ENCODE measurements around the gene PCYT1B. TPM values are rescaled to one million over a fixed set of nuclear protein-coding genes. Genes with fewer than 3 reads are reported as not detected.
"Not testable (repeated sequence)": the region's sequence is repeated elsewhere in the genome, so short reads cannot be mapped to it uniquely, and the experiment has no call there.

PCYT1B gene
- total RNA-seq, 1 donor from 2014 or later: 0.32 TPM

DNA sequence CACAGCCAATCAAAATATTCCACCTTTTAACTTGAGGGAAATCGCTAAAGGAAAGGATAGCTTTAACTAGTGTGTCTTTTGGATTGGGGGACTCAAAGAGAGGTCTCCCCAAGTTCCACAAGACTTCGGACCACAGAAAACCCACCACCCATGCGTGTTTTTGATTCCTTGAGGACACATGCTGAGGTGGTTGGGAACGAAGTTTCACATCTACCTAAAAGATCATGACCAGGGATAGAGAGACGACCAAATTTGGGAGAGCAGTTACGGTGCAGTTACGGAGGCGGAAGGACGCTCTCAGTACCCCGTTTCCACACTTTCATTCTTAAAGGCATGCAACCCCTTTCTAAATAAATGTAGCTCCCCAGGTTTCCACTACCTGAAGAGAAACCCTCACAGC, 1.1 kb downstream of the PCYT1B start:
- no peak for DNase-seq (ENCODE audit: low spot score)

GRCh38 chrX:24643116-24643515, 4.0 kb downstream of the PCYT1B start:
- DNase-seq (ENCODE audit: low spot score): no peak

DNA sequence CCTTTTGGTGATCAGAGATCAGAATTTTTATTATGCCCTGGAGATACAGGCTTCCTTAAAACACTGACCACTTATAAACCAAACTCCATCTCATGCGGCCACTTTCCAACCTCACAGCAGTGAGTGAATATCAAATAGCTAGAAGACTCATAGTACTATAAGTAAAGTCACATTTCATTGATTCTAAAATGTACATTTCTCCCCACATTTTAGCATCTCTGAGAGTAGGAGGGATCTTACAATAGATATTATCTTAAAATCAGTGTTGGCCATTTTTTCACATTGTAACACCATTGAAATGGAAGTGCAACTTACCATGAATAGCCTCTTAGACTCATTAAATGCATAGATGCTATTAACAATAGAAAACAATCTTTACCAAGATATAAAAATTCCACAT, 17.4 kb downstream of the PCYT1B start:
- no peak for DNase-seq (ENCODE audit: low spot score)

- DNase-seq (ENCODE audit: low spot score): no peak
These were observed 27.5 kb downstream of the PCYT1B start for GRCh38 chrX:24619647-24620046.

GRCh38 chrX:24610516-24610915, 36.6 kb downstream of the PCYT1B start:
- no peak for DNase-seq (ENCODE audit: low spot score)

DNA sequence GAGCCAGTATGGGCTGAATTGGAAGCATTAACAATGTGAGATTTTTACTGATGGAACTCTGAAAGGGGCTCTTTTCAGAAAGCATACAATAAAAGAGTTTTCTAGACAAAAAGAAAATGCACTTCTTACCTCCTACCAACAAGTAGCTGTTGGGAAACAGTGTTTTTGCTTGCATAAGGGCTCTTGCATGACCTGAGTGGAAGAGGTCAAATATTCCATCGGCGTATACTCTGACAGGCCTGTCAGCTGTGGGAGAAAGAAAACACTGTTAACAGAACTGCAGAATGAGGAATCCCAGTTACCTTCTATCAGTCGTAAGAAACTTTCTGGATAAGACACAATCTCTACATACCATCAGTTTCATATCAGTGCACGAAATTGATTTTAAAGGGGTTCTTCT, 39.5 kb downstream of the PCYT1B start:
- no peak for DNase-seq (ENCODE audit: low spot score)

- not testable (repeated sequence) for DNase-seq (ENCODE audit: low spot score)
These were observed 41.2 kb downstream of the PCYT1B start for GRCh38 chrX:24605941-24606340.

- no peak for DNase-seq (ENCODE audit: low spot score)
These were observed 44.0 kb downstream of the PCYT1B start for GRCh38 chrX:24603191-24603590.

DNA sequence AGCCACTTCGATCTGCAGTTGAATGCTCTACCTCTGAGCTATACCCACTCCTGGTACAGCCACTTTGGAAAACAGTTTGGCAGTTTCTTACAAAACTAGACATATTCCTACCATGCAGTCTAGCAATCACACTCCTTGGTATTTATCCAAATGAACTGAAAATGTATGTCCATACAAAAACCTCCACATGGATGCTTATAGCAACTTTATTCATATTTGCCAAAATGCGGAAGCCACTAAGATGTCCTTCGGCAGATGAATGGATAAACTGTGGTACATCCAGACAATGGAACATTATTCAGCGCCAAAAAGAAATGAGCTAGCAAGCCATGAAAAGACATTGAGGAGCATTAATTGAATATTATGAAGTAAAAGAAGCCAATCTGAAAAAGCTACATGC, 45.3 kb downstream of the PCYT1B start:
- DNase-seq (ENCODE audit: low spot score): no peak

GRCh38 chrX:24594501-24594900, 52.6 kb downstream of the PCYT1B start:
- no peak for DNase-seq (ENCODE audit: low spot score)

DNA sequence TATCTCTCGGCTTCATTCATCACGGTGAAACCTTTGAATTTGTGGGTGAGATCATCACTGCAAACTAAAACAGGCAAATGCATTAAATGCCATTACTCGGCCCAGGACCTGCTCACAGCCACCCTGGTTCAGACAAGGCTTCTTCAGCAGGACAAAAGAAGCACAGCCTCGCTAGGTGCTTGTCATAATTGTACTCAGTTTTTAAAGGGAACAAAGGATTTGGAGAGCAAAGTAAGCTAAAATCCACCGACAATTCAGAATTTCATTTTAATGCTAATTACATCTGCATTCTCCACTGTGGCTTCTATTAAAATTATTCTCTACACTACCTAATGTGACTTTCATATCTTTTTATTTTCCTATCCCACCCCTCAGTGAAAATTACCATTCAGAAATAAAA, 57.0 kb downstream of the PCYT1B start:
- DNase-seq (ENCODE audit: low spot score): no peak

DNA sequence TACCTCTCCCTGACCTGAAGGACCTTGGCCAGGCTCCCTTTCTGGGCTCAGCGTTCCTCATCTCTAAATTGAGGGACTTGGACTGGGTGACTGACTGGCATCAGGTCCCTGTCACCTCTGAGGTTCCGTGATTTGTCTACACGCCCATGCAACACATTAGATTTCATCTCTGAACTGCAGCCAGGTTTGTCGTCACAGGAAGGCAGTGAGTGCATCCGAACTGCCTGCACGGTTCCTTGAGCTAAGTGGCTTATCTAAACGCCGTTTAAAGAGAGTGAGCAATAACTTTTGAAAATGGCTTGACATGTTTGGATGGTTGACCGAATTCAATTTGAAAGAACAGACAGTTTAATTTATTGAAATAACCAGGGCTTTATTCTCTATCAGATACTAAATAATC, 70.1 kb downstream of the PCYT1B start:
- DNase-seq (ENCODE audit: low spot score): no peak

- no peak for DNase-seq (ENCODE audit: low spot score)
These were observed 71.7 kb downstream of the PCYT1B start for GRCh38 chrX:24575496-24575895.

DNA sequence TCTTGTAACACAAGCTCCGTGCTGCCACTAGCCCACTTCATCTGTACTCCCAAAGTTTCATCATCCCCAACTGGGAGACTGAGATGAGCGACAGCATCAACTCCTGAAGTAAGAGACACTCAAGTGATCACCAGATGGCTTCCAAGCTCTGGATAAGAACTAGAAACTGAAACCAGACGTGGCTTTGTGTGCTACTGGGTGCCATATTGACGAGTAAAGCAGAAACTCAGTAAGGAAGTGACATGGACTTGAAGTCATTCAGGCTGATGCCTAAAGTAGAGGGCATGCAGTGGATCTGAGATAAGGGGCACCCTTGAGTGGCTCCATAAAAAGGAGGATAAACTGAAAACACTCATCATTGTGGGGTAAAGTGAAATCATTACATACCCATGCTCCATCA, 72.4 kb downstream of the PCYT1B start:
- DNase-seq (ENCODE audit: low spot score): no peak

DNA sequence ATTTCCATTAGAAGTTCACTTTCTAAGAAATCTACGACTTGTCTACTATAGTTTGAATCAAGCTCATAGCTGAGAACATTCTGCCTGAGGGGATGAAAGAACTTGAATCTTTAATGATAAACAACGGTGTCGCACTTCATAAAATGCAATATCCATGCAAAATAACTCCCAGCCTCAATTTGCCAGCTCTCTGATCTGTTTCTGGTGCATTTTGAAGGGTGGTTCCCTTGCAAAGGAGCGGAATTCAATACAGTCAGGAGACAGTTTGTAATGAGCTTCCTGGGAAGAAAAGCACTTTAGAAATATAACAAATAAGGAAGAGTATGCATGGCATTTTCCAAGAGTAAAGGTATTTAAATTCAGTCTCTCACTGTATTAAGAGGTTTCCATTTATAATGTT, 80.0 kb downstream of the PCYT1B start:
- no peak for DNase-seq (ENCODE audit: low spot score)

- DNase-seq (ENCODE audit: low spot score): no peak
These were observed 80.9 kb downstream of the PCYT1B start for GRCh38 chrX:24566240-24566639.

DNA sequence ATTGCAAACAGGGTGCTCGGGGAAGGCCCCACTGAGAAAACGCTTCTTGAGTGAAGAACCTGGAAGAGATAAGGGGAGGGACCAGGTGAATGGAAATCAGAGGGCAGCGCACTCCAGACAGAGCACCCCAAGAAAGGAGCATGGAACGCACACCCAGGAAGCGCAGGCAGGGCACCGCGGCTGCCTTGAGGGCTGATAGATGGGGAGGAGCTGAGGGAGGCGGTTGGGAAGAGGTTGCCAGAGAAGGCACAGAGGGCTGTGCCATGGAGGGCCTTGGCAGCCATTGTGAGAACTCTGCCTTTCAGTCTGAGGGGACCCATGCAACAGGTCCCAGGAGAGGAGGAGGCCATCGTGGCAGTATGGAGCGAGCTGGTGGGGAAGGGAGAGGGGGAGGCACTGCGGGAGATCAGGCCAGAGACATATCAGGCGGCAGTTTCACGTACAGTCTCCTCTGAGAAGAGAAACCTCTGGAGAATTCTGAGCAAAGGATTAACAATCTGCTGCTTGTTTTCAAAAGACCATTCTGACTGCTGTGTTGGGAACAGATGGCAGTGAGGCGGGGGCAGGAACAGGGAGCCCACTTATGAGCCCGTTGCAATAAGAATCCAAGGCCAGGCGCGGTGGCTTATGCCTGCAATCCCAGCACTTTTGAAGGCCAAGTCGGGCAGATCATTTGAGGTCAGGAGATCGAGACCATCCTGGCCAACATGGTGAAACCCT, 83.7 kb downstream of the PCYT1B start:
- no peak for DNase-seq (ENCODE audit: low spot score)

DNA sequence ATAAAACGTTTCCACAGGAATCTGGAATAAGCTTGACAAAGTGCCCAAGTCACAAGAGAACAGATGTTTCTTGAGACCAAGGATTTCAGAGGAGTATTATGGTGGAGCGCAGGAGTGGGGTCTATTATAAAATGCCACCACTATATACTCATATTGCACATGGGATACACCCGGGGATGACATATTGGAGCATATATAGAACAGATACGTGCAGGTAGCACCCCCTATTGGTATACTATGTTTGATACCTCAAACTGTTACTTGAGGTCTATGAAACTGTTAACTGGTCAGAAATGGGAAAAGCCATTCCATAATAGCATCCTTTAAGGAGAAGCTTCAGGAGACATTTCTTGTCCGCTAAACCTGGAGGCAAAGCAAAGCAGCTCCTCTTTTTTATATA, 86.0 kb downstream of the PCYT1B start:
- no peak for DNase-seq (ENCODE audit: low spot score)

- no peak for DNase-seq (ENCODE audit: low spot score)
These were observed 94.1 kb downstream of the PCYT1B start for GRCh38 chrX:24553011-24553410.

DNA sequence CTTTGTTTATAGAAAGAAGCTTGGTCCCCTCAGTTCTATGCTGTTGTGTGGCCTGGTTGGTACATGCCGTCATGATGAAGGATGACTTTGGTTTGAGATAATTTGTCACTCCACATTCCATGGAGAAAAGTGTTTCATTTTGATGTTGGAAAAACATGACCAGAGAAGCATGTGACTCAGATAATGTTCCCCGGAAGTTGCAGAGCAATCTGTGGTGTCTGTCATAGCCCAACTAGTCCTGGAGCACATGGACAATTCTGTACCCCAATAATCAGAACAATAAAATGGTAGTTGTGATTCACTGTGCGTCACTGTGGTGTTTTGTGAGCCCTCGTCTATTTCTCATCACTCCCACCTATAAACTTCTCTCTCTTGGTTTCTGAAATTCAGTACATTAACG, 97.0 kb downstream of the PCYT1B start:
- DNase-seq (ENCODE audit: low spot score): no peak

DNA sequence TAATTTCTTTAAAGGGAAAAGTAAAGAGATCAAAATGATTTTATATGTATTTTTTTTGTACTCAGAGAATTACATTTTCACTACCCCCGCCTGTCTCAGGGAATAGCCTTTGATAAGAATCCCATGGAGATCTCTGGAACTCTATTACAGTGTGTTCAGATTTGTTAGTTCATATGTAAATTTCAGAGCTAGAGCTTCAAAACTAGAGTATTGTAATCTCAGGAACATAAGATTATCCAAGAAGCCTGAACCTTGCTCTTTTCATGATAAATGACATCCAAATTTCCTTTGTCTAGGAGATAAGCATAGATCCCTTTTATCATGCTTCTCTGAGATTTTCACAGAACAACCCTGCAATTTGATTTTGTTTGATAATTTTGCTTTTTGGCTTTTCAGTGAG, 99.2 kb downstream of the PCYT1B start:
- DNase-seq (ENCODE audit: low spot score): no peak

GRCh38 chrX:24542756-24543155, 104.4 kb downstream of the PCYT1B start:
- no peak for DNase-seq (ENCODE audit: low spot score)

DNA sequence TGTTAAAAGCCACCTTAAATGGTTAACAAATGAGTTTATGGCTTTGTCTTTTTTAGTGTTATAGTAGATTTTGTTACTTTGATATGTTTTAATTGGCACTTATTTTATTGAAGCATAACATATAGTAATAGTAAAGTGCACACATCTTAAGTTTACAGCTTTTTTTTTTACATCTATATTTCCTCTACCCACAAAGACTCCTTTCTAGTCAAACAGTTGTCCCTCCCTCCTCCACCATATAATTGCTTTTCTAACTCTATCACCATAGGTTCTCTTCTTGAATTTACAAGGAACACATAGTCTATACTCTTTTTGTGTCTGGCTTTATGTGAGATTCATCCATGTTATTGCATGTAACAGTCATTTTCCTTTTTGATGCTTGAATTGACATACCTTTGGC, 110.6 kb downstream of the PCYT1B start:
- no peak for DNase-seq (ENCODE audit: low spot score)

DNA sequence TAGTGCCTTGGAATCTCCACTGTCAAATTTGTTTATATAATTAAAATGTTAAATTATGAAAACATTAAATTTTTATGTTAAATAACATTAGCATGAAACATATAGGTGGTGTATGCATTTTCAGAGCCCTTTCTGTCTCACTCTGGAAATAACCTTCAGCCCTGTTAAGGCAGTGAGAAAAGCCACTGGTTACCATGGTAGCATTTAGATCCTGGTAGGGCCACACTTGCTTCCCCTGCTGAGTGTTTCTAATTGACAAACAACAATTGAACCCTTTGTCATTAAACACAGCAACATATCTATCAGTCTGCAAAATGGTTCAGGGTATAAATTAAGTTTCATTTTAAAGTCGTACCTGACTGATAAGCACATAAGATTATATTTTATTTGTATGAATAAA, 118.5 kb downstream of the PCYT1B start:
- no peak for DNase-seq (ENCODE audit: low spot score)
